Neutrophil (primary cell): ENCODE measurements around the gene NKTR.

ENCODE experiments used
- H3K27ac ChIP-seq: fragments of 200-600 bp; sonication (generic); 2 replicates; pipeline ENCODE4 v1.5.1; 2016; ENCODE audit warnings: mild to moderate bottlenecking, moderate library complexity
- H3K27me3 ChIP-seq: fragments of 200-600 bp; sonication (generic); 2 replicates; pipeline ENCODE4 v1.6.0; 2016; ENCODE audit warnings: mild to moderate bottlenecking
- H3K36me3 ChIP-seq: fragments of 200-600 bp; sonication (generic); 2 replicates; pipeline ENCODE4 v1.5.1; 2017
- H3K4me1 ChIP-seq, 2 experiments: fragments of 200-600 bp in 1 of 2; sonication (generic) in 1 of 2; 1 replicate in 1 of 2; 2 replicates in 1 of 2; pipeline versions ENCODE4 v1.5.1 to v1.6.1; 2013 to 2016; ENCODE audit warnings: low read depth in 1 of 2, low read length in 1 of 2, mild to moderate bottlenecking in 1 of 2, moderate library complexity in 1 of 2; ENCODE audit not compliant: control insufficient read depth in 1 of 2, insufficient read depth in 1 of 2
- H3K4me3 ChIP-seq, 2 experiments: fragments of 200-600 bp in 1 of 2; sonication (generic) in 1 of 2; 1 replicate in 1 of 2; 2 replicates in 1 of 2; pipeline ENCODE4 v1.5.1; 2013 to 2016; ENCODE audit warnings: low read depth in 1 of 2, low read length in 1 of 2, mild to moderate bottlenecking in 1 of 2, moderate library complexity in 1 of 2
- H3K9me3 ChIP-seq: fragments of 200-600 bp; sonication (generic); 2 replicates; pipeline ENCODE4 v1.5.1; 2016
- CTCF ChIP-seq: fragments of 200-600 bp; sonication (generic); IDR thresholded peaks from 2 replicates; pipeline ENCODE4 v1.5.1; 2016; ENCODE audit warnings: antibody characterized with exemption

The NKTR gene

GRCh38 chr3:42666022-42666421 is 65.5 kb downstream of the NKTR start:
- no peak for TF ChIP-seq CTCF
- H3K4me1 ChIP-seq: no peaks in the 10 kb centered on the region
- H3K9me3 ChIP-seq: no peaks in the 10 kb centered on the region
- no peak overlapping the region for H3K27ac ChIP-seq
- no peaks in the 10 kb centered on the region for H3K27me3 ChIP-seq
- peaks cover 3% of the 10 kb centered on the region for H3K36me3 ChIP-seq
- no peak overlapping the region for H3K4me3 ChIP-seq

- no peaks in the 10 kb centered on the region for H3K9me3 ChIP-seq
- no peaks in the 10 kb centered on the region for H3K4me1 ChIP-seq
- no peak for TF ChIP-seq CTCF
- no peak overlapping the region for H3K27ac ChIP-seq
- H3K27me3 ChIP-seq: no peaks in the 10 kb centered on the region
- no peak overlapping the region for H3K4me3 ChIP-seq
- peaks cover 3% of the 10 kb centered on the region for H3K36me3 ChIP-seq
Measured at GRCh38 chr3:42666577-42666998, 66.1 kb downstream of the NKTR start.

GRCh38 chr3:42667096-42667522 is 66.6 kb downstream of the NKTR start:
- Histone ChIP-seq H3K36me3 (peaks cover 2% of the 10 kb centered on the region), H3K4me3 (no peak overlapping the region), H3K4me1 (no peaks in the 10 kb centered on the region)

GRCh38 chr3:42667523-42668412 is 67.3 kb downstream of the NKTR start:
- Histone ChIP-seq H3K4me3 (no peak overlapping the region), H3K9me3 (no peaks in the 10 kb centered on the region), H3K27me3 (no peaks in the 10 kb centered on the region), H3K4me1 (no peaks in the 10 kb centered on the region), H3K27ac (no peak overlapping the region), H3K36me3 (no peaks in the 10 kb centered on the region)
- TF ChIP-seq CTCF: no peak

More at GRCh38 chr3:42667096-42667522, 66.6 kb downstream of the NKTR start:
- no peak overlapping the region for H3K27ac ChIP-seq
- H3K27me3 ChIP-seq: no peaks in the 10 kb centered on the region
- no peak for TF ChIP-seq CTCF
- H3K9me3 ChIP-seq: no peaks in the 10 kb centered on the region

- no peaks in the 10 kb centered on the region for H3K27me3 ChIP-seq
- no peaks in the 10 kb centered on the region for H3K36me3 ChIP-seq
- no peak for TF ChIP-seq CTCF
- H3K27ac ChIP-seq: no peak overlapping the region
- H3K4me3 ChIP-seq: no peak overlapping the region
- no peaks in the 10 kb centered on the region for H3K4me1 ChIP-seq
- no peaks in the 10 kb centered on the region for H3K9me3 ChIP-seq
Measured at GRCh38 chr3:42668413-42668760, 67.9 kb downstream of the NKTR start.
